Tibial artery (tissue), 4 donors: ENCODE measurements around the gene SHISA9.

Source experiments
- DNase-seq, 2 donors: peaks; one replicate each; pipeline ENCODE4 v3.0.0-alpha.2; 2019
- H3K27ac ChIP-seq, 2 donors: fragments of 200-600 bp; sonication (generic) in 1 of 2; 1 replicate in 1 of 2; 2 replicates in 1 of 2; pipeline ENCODE4 v1.5.1; 2018 to 2019; ENCODE audit warnings: mild to moderate bottlenecking in 1 of 2
- H3K27me3 ChIP-seq, 2 donors: fragments of 200-600 bp; sonication (generic) in 1 of 2; one replicate each; pipeline versions ENCODE4 v1.5.1 to v1.6.0; 2016 to 2019
- H3K36me3 ChIP-seq, 3 donors: fragments of 200-600 bp; sonication (generic) in 2 of 3; one replicate each; pipeline ENCODE4 v1.5.1; 2016 to 2019; ENCODE audit warnings: mild to moderate bottlenecking in 2 of 3
- H3K4me1 ChIP-seq, 4 donors: fragments of 200-600 bp; sonication (generic) in 2 of 4; 1 replicate in 3 of 4; 2 replicates in 1 of 4; pipeline ENCODE4 v1.5.1; 2016 to 2019
- H3K4me3 ChIP-seq, 2 donors: fragments of 200-600 bp; sonication (generic) in 1 of 2; 1 replicate in 1 of 2; 2 replicates in 1 of 2; pipeline ENCODE4 v1.5.1; 2018 to 2019; ENCODE audit warnings: mild to moderate bottlenecking in 2 of 2
- H3K9me3 ChIP-seq, 3 donors: fragments of 200-600 bp; sonication (generic) in 1 of 3; one replicate each; pipeline ENCODE4 v1.5.1; 2016 to 2019
- CTCF ChIP-seq, 2 experiments: fragments of 200-600 bp in 1 of 2; fragments of 450-650 bp in 1 of 2; IDR thresholded peaks; one replicate each; pipeline ENCODE4 v1.5.1; 2017 to 2019; ENCODE audit warnings: antibody characterized with exemption in 2 of 2, mild to moderate bottlenecking in 1 of 2, moderate library complexity in 1 of 2
- intact Hi-C: fragments of 100-400 bp; cut with DNase I; formaldehyde crosslinking; loops from one replicate; pipeline ENCODE4 v1.15.0; 2023; ENCODE audit warnings: low total_unique reads

The SHISA9 gene

GRCh38 chr16:12971241-12971640 lies 69.8 kb downstream of the SHISA9 start:
- H3K36me3 ChIP-seq, result no peaks in the 10 kb centered on the region
- H3K27me3 ChIP-seq, result no peaks in the 10 kb centered on the region
- no peak for DNase-seq
- intact Hi-C loops, result no loop called here
- TF ChIP-seq CTCF (IDR thresholded peaks at IDR 0.05), result no peak
- H3K9me3 ChIP-seq, result no peaks in the 10 kb centered on the region
- H3K4me3 ChIP-seq, result no peak overlapping the region
- no peak overlapping the region for H3K27ac ChIP-seq
- no peaks in the 10 kb centered on the region for H3K4me1 ChIP-seq

GRCh38 chr16:12972246-12972645 lies 70.8 kb downstream of the SHISA9 start:
- intact Hi-C loops, result no loop called here
- Histone ChIP-seq H3K36me3 (no peaks in the 10 kb centered on the region), H3K4me1 (no peaks in the 10 kb centered on the region), H3K4me3 (no peak overlapping the region), H3K27me3 (no peaks in the 10 kb centered on the region), H3K9me3 (no peaks in the 10 kb centered on the region), H3K27ac (no peak overlapping the region)
- TF ChIP-seq CTCF (IDR thresholded peaks at IDR 0.05), result no peak
- no peak for DNase-seq

GRCh38 chr16:12975766-12976165 lies 74.4 kb downstream of the SHISA9 start:
- intact Hi-C loops, result no loop called here
- no peak for TF ChIP-seq CTCF (IDR thresholded peaks at IDR 0.05)
- peaks cover 0 to 1% (median 0%) of the 10 kb centered on the region in 3 donors for H3K9me3 ChIP-seq
- H3K27ac ChIP-seq, result no peak overlapping the region
- H3K4me1 ChIP-seq, result no peaks in the 10 kb centered on the region
- no peak overlapping the region for H3K4me3 ChIP-seq
- no peaks in the 10 kb centered on the region for H3K27me3 ChIP-seq
- no peaks in the 10 kb centered on the region for H3K36me3 ChIP-seq
- no peak for DNase-seq

- peaks cover 0 to 6% (median 6%) of the 10 kb centered on the region in 3 donors for H3K9me3 ChIP-seq
- no peaks in the 10 kb centered on the region for H3K4me1 ChIP-seq
- no peak for TF ChIP-seq CTCF (IDR thresholded peaks at IDR 0.05)
- no peak overlapping the region for H3K4me3 ChIP-seq
- H3K27ac ChIP-seq, result no peak overlapping the region
- no peaks in the 10 kb centered on the region for H3K36me3 ChIP-seq
- DNase-seq, result no peak
- intact Hi-C loops, result no loop called here
- no peaks in the 10 kb centered on the region for H3K27me3 ChIP-seq
Observed at GRCh38 chr16:12976496-12976895, 75.1 kb downstream of the SHISA9 start.

GRCh38 chr16:12976936-12977335 lies 75.5 kb downstream of the SHISA9 start:
- peaks cover 0 to 9% (median 6%) of the 10 kb centered on the region in 3 donors for H3K9me3 ChIP-seq
- TF ChIP-seq CTCF (IDR thresholded peaks at IDR 0.05), result no peak

GRCh38 chr16:12985516-12985915 lies 84.1 kb downstream of the SHISA9 start:
- no peaks in the 10 kb centered on the region for H3K27me3 ChIP-seq
- no peaks in the 10 kb centered on the region for H3K36me3 ChIP-seq
- H3K27ac ChIP-seq, result no peak overlapping the region
- H3K9me3 ChIP-seq, result peaks cover 0 to 9% (median 6%) of the 10 kb centered on the region in 3 donors
- H3K4me1 ChIP-seq, result no peaks in the 10 kb centered on the region
- no peak for DNase-seq
- intact Hi-C loops, result no loop called here
- no peak for TF ChIP-seq CTCF (IDR thresholded peaks at IDR 0.05)
- no peak overlapping the region for H3K4me3 ChIP-seq

More at GRCh38 chr16:12976936-12977335, 75.5 kb downstream of the SHISA9 start:
- Histone ChIP-seq H3K27ac (no peak overlapping the region), H3K36me3 (no peaks in the 10 kb centered on the region), H3K27me3 (no peaks in the 10 kb centered on the region), H3K4me1 (no peaks in the 10 kb centered on the region), H3K4me3 (no peak overlapping the region)
- intact Hi-C loops, result no loop called here
- no peak for DNase-seq
